GM23248 (cell line): ENCODE results near the gene PANK4.

ENCODE experiments used
- EZH2 ChIP-seq: fragments of 200-600 bp; sonication (generic); IDR thresholded peaks from 2 replicates; pipeline ENCODE4 v1.6.1; 2018; ENCODE audit warnings: antibody characterized with exemption, mild to moderate bottlenecking; ENCODE audit not compliant: insufficient read depth, poor library complexity, severe bottlenecking
- EZH2phosphoT487 ChIP-seq: fragments of 200-600 bp; sonication (generic); IDR thresholded peaks from 2 replicates; pipeline ENCODE4 v1.6.1; 2018; ENCODE audit warnings: antibody characterized with exemption, moderate library complexity, mild to moderate bottlenecking, low read depth; ENCODE audit not compliant: insufficient read depth

DNA sequence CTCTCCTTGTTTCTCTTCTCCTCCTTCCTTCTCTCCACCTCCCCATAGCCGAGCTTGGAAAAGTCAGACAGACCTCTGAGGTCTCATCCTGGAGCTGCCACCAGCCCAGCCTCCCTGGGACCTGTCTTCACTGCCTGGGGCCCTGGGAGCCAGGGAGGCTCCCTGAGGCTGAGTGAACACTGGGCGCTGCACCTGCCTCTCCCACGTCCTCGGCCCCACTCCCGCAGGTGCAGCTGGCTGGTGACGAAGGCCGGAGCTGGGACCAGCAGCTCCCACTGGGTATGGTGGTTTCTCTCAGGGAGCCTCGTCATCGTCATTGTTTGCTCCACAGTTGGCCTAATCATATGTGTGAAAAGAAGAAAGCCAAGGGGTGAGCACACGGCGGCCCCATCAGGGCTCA lies 35.0 kb upstream of the PANK4 start:
- TF ChIP-seq EZH2phosphoT487 = no peak
- TF ChIP-seq EZH2 = no peak
